K562 treated with DMSO at 1 percent for 12 hours (cell line): ENCODE results near the gene RMDN2. TPM values are rescaled to one million over a fixed set of nuclear protein-coding genes. Genes with fewer than 3 reads are reported as not detected.

ENCODE experiments used
- total RNA-seq: library from RNA; unstranded; fragments of 300-600 nt; gene quantifications from 2 replicates; pipeline ENCODE4 v1.2.3, GENCODE V29; 2022; ENCODE audit not compliant: insufficient read depth

The RMDN2 gene, protein sequence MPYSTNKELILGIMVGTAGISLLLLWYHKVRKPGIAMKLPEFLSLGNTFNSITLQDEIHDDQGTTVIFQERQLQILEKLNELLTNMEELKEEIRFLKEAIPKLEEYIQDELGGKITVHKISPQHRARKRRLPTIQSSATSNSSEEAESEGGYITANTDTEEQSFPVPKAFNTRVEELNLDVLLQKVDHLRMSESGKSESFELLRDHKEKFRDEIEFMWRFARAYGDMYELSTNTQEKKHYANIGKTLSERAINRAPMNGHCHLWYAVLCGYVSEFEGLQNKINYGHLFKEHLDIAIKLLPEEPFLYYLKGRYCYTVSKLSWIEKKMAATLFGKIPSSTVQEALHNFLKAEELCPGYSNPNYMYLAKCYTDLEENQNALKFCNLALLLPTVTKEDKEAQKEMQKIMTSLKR
- total RNA-seq, result 2.1 and 2.9 TPM in 2 replicates

DNA sequence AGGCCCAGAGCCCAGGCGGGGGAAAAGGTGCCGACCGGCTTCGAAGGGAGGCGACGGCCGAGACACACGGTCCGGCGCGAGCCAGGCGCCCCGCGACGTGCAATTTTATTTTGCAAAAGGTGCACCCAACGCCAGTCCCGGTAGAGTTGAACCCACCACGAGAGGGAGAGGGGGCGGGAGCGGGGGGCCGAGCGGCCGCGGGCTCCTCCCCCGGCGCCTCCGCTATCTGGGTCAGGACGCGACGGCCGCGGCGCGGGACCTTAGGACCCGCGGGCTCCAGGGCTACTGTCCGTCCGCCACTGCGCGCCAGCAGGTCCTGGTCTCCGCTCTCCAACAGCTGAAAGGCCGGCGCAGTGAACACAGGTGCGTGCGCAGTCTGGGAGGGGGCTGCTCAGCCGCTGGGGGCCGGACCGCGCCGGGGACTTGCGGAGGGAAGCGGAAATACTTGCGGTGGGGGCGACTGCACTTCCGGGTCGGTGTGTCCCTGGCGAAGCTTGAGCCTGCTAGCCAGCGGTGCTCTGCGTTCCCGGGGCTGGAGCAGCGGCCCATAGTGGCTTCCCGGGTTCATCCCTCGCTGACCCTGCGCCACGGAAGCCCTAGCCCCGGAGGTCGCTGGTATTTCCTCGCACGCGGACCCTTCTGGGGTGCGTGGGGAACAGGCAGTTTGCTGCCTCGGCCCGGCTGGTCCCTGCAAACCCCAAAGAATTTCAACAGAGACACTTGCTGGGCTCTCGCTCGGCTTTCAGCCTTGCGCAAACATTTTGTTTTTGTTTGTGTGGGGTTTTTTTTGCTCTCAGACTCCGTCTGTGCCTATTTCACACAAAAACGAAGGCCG, at the start of gene RMDN2:
TSS of gene RMDN2 (plus strand) at position 225 of the 835 bp plus-strand sequence. CDS start 3,991 bp downstream, outside the sequence.

Other genes starting within 250 kb of the RMDN2 start
- gene CYP1B1, start 150.9 kb downstream of the RMDN2 start, total RNA-seq, result not detected in 2 replicates